ENCODE measurements around the gene GABPB1. TPM values are rescaled to one million over a fixed set of nuclear protein-coding genes. Genes with fewer than 3 reads are reported as not detected.
A peak's percentile ranks its signal among the peaks of the same experiment; 100 is the strongest.

Gene GABPB1
- polyA plus RNA-seq, 3 donors, result 12.9 to 15.1 (median 14.9) TPM

DNA sequence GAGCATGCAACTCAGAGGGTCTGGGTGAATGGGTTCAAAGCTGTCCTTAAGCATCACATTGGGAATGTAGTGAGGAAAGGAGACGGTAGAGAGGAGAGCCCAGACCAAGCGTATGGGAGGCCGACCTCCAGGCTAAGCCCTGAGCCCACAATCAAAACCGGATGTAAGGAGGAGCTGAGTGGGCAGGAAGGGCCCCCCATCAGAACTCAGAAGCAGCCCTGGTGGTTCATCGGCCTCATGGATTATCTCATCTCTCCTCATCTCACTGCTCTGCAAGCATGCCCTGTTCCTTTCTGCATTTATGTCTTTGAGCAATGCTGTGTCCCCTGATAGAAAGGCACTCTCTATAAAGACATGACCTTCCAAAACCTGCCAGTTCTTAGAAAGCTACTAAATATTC, 95.7 kb downstream of the GABPB1 start:
- H3K9me3 Mint-ChIP-seq, result peaks cover 0 to 2% (median 0%) of the 10 kb centered on the region in 7 donors
- Histone ChIP-seq H3K79me2 (ENCODE audit: insufficient read depth, low read length) (no peaks in the 10 kb centered on the region), H3K27ac (ENCODE audit: low read depth in 1 of 2, low read length in 2 of 2) (no peak overlapping the region), H3K4me1 (ENCODE audit: control insufficient read depth in 1 of 2, insufficient read depth in 2 of 2, low read length in 2 of 2) (peaks cover 29 to 30% of the 10 kb centered on the region in 2 donors), H3K9me3 (replicated peaks in 1 of 2; ENCODE audit: control insufficient read depth in 1 of 2, insufficient read depth in 1 of 2, low read length in 2 of 2) (no peaks in the 10 kb centered on the region), H3K36me3 (replicated peaks in 1 of 2; ENCODE audit: control insufficient read depth in 1 of 2, insufficient read depth in 2 of 2, low read length in 2 of 2) (no peaks in the 10 kb centered on the region), H2AFZ (ENCODE audit: insufficient read depth, low read depth, low read length, poor library complexity, severe bottlenecking) (no peak overlapping the region), H3K4me2 (replicated peaks; ENCODE audit: extremely low read depth, low read length, poor library complexity, severe bottlenecking) (no peak overlapping the region), H3K9ac (ENCODE audit: insufficient read depth, low read length, poor library complexity, severe bottlenecking) (no peak overlapping the region), H3K4me3 (replicated peaks in 1 of 3; ENCODE audit: low read depth in 2 of 3, low read length in 3 of 3) (no peak overlapping the region), H3K27me3 (ENCODE audit: control insufficient read depth in 2 of 2, insufficient read depth in 2 of 2, low read length in 2 of 2) (no peaks in the 10 kb centered on the region), H4K20me1 (ENCODE audit: insufficient read depth, low read length) (no peaks in the 10 kb centered on the region)
- H3K4me1 Mint-ChIP-seq, result peaks cover 45% of the 10 kb centered on the region
- TF ChIP-seq, protein P1, sequence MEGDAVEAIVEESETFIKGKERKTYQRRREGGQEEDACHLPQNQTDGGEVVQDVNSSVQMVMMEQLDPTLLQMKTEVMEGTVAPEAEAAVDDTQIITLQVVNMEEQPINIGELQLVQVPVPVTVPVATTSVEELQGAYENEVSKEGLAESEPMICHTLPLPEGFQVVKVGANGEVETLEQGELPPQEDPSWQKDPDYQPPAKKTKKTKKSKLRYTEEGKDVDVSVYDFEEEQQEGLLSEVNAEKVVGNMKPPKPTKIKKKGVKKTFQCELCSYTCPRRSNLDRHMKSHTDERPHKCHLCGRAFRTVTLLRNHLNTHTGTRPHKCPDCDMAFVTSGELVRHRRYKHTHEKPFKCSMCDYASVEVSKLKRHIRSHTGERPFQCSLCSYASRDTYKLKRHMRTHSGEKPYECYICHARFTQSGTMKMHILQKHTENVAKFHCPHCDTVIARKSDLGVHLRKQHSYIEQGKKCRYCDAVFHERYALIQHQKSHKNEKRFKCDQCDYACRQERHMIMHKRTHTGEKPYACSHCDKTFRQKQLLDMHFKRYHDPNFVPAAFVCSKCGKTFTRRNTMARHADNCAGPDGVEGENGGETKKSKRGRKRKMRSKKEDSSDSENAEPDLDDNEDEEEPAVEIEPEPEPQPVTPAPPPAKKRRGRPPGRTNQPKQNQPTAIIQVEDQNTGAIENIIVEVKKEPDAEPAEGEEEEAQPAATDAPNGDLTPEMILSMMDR (IDR thresholded peaks at IDR 0.05), result no peak
- H3K27me3 Mint-ChIP-seq (ENCODE audit: low read depth in 3 of 3), result peaks cover 0 to 8% (median 0%) of the 10 kb centered on the region in 3 donors
- no peak for DNase-seq
- 71% methylated on average over 1 of the region's 5 CpGs for WGBS (ENCODE audit: insufficient coverage)
- intact Hi-C loops (cut with micrococcal nuclease), result no loop called here
- H3K27ac Mint-ChIP-seq, result no peak overlapping the region
- H3K4me3 Mint-ChIP-seq, result peak overlapping the region in 1 of 2 donors; percentile 10
- H3K36me3 Mint-ChIP-seq, result no peaks in the 10 kb centered on the region

DNA sequence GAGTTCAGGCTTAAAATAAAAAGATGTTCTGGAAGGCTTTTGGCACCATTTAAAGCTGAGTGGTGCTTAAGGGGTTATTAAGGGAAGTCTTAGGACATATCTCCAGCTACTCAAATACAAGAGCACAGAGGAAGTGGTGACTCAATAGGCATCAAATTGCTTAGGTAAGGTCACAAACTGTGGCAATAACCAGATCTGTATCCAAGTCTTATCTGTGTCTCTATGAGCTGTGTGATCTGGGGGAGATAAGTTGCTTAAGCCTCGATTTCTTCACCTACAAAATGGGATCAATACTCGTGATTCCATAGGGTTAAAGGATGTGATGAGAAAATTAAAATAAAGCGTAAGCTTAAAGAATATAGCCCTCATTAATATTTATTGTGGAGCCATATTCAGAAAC, 97.1 kb downstream of the GABPB1 start:
- intact Hi-C loops (cut with micrococcal nuclease), result no loop called here
- WGBS (ENCODE audit: insufficient coverage), result no CpG with 5 or more reads among the region's 3 CpGs
- TF ChIP-seq, protein P1 (IDR thresholded peaks at IDR 0.05), result no peak
- no peaks in the 10 kb centered on the region for H3K36me3 ChIP-seq (replicated peaks in 1 of 2; ENCODE audit: control insufficient read depth in 1 of 2, insufficient read depth in 2 of 2, low read length in 2 of 2)
- H3K4me3 Mint-ChIP-seq, result peak overlapping the region in 1 of 2 donors; percentile 12
- H3K27me3 Mint-ChIP-seq (ENCODE audit: low read depth in 3 of 3), result peaks cover 0 to 4% (median 0%) of the 10 kb centered on the region in 3 donors
- no peaks in the 10 kb centered on the region for H3K27me3 ChIP-seq (ENCODE audit: control insufficient read depth in 2 of 2, insufficient read depth in 2 of 2, low read length in 2 of 2)
- H3K4me1 Mint-ChIP-seq, result peaks cover 43% of the 10 kb centered on the region
- H3K9me3 Mint-ChIP-seq, result peaks cover 0 to 2% (median 0%) of the 10 kb centered on the region in 7 donors
- H3K4me1 ChIP-seq (ENCODE audit: control insufficient read depth in 1 of 2, insufficient read depth in 2 of 2, low read length in 2 of 2), result peaks cover 28 to 30% of the 10 kb centered on the region in 2 donors
- H3K36me3 Mint-ChIP-seq, result no peaks in the 10 kb centered on the region
- H3K79me2 ChIP-seq (ENCODE audit: insufficient read depth, low read length), result no peaks in the 10 kb centered on the region
- H3K27ac ChIP-seq (ENCODE audit: low read depth in 1 of 2, low read length in 2 of 2), result no peak overlapping the region
- H4K20me1 ChIP-seq (ENCODE audit: insufficient read depth, low read length), result no peaks in the 10 kb centered on the region
- DNase-seq, result peak; percentile 56 to 75 (median 68)
- no peak overlapping the region for H3K4me3 ChIP-seq (replicated peaks in 1 of 3; ENCODE audit: low read depth in 2 of 3, low read length in 3 of 3)
- H3K27ac Mint-ChIP-seq, result peak overlapping the region in 3 of 7 donors; percentile 32 to 76 (median 35)
- no peak overlapping the region for H3K4me2 ChIP-seq (replicated peaks; ENCODE audit: extremely low read depth, low read length, poor library complexity, severe bottlenecking)
- H2AFZ ChIP-seq (ENCODE audit: insufficient read depth, low read depth, low read length, poor library complexity, severe bottlenecking), result no peak overlapping the region
- H3K9me3 ChIP-seq (replicated peaks in 1 of 2; ENCODE audit: control insufficient read depth in 1 of 2, insufficient read depth in 1 of 2, low read length in 2 of 2), result no peaks in the 10 kb centered on the region
- H3K9ac ChIP-seq (ENCODE audit: insufficient read depth, low read length, poor library complexity, severe bottlenecking), result no peak overlapping the region
